HEK293T (cell line): ENCODE data around the gene ATP2B2.

Experiments used
- CTCF ChIA-PET: fragments of 350-600 bp; formaldehyde crosslinking; extraction: SDS; loops from one replicate; lab custom pipeline; 2021; ENCODE audit warnings: antibody characterized with exemption, inconsistent platforms; lab: Yijun Ruan, JAX
- POLR2A ChIA-PET: fragments of 350-600 bp; formaldehyde crosslinking; extraction: SDS; loops from one replicate; lab custom pipeline; 2020; ENCODE audit warnings: antibody characterized with exemption, inconsistent platforms; lab: Yijun Ruan, JAX
- DNase-seq: peaks from one replicate; pipeline ENCODE4 v3.0.0; 2012; ENCODE audit warnings: mixed read lengths; ENCODE audit errors: extremely low spot score
- ARNT ChIP-seq: fragments of 450-650 bp; IDR thresholded peaks from 2 replicates; pipeline ENCODE4 v1.6.1; 2017; ENCODE audit warnings: mild to moderate bottlenecking
- BHLHE40 ChIP-seq: fragments of 450-650 bp; IDR thresholded peaks from 2 replicates; pipeline ENCODE4 v1.6.1; 2016; ENCODE audit warnings: mild to moderate bottlenecking, moderate library complexity, borderline replicate concordance
- CTBP1 ChIP-seq: fragments of 450-650 bp; IDR thresholded peaks from 2 replicates; pipeline ENCODE4 v1.6.1; 2016; ENCODE audit warnings: borderline replicate concordance
- ELF4 ChIP-seq: fragments of 450-650 bp; IDR thresholded peaks from 2 replicates; pipeline ENCODE4 v1.6.1; 2017; ENCODE audit warnings: antibody characterized with exemption
- FOXA1 ChIP-seq: fragments of 450-650 bp; IDR thresholded peaks from 2 replicates; pipeline ENCODE4 v1.6.1; 2016; ENCODE audit warnings: mild to moderate bottlenecking
- FOXK2 ChIP-seq: fragments of 450-650 bp; IDR thresholded peaks from 2 replicates; pipeline ENCODE4 v1.6.1; 2016; ENCODE audit warnings: mild to moderate bottlenecking
- FOXM1 ChIP-seq: fragments of 450-650 bp; IDR thresholded peaks from 2 replicates; pipeline ENCODE4 v1.6.1; 2017; ENCODE audit warnings: mild to moderate bottlenecking, borderline replicate concordance
- HDGF ChIP-seq: fragments of 450-650 bp; IDR thresholded peaks from 2 replicates; pipeline ENCODE4 v1.6.1; 2017; ENCODE audit warnings: antibody characterized with exemption, borderline replicate concordance
- L3MBTL2 ChIP-seq: fragments of 450-650 bp; conservative IDR thresholded peaks from 2 replicates; pipeline ENCODE4 v1.6.1; 2016; ENCODE audit warnings: mild to moderate bottlenecking
- LEF1 ChIP-seq: fragments of 450-650 bp; IDR thresholded peaks from 2 replicates; pipeline ENCODE4 v1.6.1; 2017; ENCODE audit warnings: mild to moderate bottlenecking, borderline replicate concordance
- NFRKB ChIP-seq: fragments of 450-650 bp; IDR thresholded peaks from 2 replicates; pipeline ENCODE4 v1.6.1; 2016; ENCODE audit warnings: mild to moderate bottlenecking, moderate library complexity
- SP1 ChIP-seq: fragments of 450-650 bp; IDR thresholded peaks from 2 replicates; pipeline ENCODE4 v1.6.1; 2017
- SUZ12 ChIP-seq: fragments of 450-650 bp; IDR thresholded peaks from 2 replicates; pipeline ENCODE4 v1.6.1; 2016; ENCODE audit warnings: mild to moderate bottlenecking
- TARDBP ChIP-seq: fragments of 450-650 bp; IDR thresholded peaks from 2 replicates; pipeline ENCODE4 v1.6.1; 2016
- ZNF384 ChIP-seq: fragments of 450-650 bp; IDR thresholded peaks from 2 replicates; pipeline ENCODE4 v1.6.1; 2016
- TF ChIP-seq, protein P1 (sequence below): fragments of 450-650 bp; IDR thresholded peaks from 2 replicates; pipeline ENCODE4 v1.6.1; 2016

Gene ATP2B2

DNA sequence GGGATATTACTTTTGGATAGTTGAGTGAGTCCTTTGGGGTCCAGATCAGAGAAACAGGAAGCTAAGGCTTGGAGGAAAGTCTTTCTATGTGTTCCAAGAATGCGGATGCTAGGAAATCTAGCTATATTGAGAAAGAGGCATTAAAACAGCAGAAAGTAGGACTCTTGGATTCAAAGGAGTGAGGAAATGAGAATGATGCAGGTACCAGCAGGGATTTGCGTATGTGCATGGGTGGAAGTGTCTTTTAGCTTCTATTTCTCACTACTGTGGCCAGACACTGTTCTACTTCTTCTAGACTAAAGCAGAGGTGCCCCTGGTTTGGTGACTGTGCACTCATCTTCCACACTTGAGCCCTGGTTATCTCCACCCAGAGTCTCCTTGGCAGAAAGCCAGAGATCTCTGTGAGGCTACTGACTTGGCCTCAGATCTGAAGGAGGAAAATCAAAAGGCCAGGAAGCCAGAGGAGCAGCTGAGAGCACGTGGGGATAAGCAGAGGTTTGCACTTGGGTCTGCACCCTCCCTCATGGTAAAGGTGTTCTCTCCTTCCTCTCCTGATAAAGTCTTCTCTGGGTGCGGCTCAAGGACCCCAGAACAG, 44.3 kb downstream of the ATP2B2 start:
- CTCF ChIA-PET: no interaction called here
- no peak for DNase-seq
- TF ChIP-seq LEF1: no peak
- no peak for TF ChIP-seq HDGF
- TF ChIP-seq FOXK2: no peak
- no peak for TF ChIP-seq FOXA1
- TF ChIP-seq SUZ12: no peak
- no peak for TF ChIP-seq SP1
- no peak for TF ChIP-seq BHLHE40
- POLR2A ChIA-PET: no interaction called here

DNA sequence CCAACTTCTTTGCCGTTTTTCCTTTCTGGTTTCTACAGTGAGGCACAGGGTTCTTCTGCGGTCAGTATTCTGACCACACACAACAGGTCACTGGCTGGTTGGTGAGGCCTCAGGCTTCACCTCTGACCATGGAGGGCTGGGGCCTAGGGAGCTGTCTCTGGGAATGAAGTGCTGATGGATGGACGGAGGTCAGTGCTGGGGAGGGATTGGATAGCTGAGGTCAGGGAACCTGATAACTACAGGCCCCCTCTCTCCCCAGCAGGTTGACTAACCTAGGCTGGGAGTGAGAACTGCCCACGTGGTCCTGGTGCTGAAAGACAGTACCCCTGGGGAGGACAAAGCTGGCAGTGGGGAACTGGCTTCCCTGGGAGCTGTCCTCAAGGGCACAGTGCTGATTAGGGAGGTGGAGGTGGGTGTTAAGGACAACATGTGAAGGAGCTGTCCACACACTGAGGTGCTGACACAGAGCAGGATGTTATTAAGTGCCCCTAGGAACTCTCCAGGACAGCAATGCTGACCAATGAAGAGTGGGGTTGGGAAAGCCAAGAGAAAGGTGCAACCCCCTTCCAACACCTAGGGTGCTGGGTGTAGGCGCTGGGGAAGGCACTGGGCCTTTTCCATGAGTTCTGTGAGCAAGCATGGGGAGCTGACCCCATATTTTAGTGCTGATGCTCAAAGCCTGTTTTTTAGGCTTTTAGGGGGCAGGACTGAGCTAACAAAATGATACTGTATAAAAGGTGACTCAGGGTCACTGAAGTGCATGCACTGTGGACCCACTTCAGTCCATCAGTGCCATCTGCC, 45.2 kb downstream of the ATP2B2 start:
- DNase-seq: peak; percentile 77
- ChIA-PET CTCF (interaction anchor here (0.8 kb wide), 1 partner anchor 116 kb away, joined by 3 read pairs; no protein-coding TSS in a partner anchor), POLR2A (interaction anchor here (0.9 kb wide), 1 partner anchor 9 kb away, joined by 3 read pairs; no protein-coding TSS in a partner anchor)
- TF ChIP-seq SUZ12 (no peak), HDGF (no peak), FOXA1 (no peak), FOXM1 (no peak), ELF4 (no peak), ARNT (no peak), FOXK2 (no peak), CTBP1 (no peak), L3MBTL2 (no peak), ZNF384 (no peak), LEF1 (no peak), SP1 (no peak)
- TF ChIP-seq, protein P1, sequence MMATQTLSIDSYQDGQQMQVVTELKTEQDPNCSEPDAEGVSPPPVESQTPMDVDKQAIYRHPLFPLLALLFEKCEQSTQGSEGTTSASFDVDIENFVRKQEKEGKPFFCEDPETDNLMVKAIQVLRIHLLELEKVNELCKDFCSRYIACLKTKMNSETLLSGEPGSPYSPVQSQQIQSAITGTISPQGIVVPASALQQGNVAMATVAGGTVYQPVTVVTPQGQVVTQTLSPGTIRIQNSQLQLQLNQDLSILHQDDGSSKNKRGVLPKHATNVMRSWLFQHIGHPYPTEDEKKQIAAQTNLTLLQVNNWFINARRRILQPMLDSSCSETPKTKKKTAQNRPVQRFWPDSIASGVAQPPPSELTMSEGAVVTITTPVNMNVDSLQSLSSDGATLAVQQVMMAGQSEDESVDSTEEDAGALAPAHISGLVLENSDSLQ: no peak

DNA sequence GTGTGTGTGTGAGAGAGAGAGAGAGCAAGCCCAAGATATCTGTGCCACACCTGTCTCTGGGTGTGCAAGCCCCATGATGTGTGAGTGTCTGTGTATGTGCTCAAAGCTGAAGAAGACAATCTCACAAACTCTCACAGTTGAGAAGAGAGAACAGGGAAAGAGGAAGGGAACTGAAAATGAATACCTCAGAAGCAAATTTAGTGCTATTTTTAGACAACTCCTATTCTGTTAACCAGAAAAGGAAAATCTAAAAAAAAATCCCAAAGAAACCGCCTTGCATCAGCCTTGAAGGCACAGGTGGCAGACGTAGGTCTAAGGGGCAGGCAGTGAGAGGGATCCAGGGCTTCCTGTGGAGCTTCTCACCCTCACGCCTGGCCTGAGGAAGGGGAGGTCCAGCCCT, 47.8 kb downstream of the ATP2B2 start:
- ChIA-PET POLR2A (no interaction called here), CTCF (no interaction called here)
- no peak for DNase-seq
- TF ChIP-seq FOXA1: no peak

DNA sequence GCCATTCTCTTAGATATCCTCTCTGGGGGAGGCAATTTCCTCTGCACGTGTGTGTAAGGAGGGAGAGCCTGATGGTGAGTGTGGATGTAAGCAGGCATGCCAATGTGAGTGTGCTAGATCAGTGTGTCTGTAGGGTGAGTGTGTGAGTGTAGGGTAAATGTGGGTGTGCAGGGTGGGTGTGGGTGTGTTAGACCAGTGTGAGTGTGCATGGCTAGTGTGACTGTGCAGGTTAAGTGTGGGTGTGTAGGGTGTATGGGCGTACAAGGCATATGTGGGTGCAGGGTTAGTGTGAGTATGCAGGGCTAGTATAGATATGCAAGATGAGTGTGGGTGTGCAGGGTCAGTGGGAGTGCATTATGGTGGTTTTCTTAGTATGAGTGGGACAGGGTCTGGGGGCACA, 48.4 kb downstream of the ATP2B2 start:
- CTCF ChIA-PET: no interaction called here
- TF ChIP-seq ZNF384 (no peak), FOXK2 (no peak), CTBP1 (no peak), ARNT (no peak), FOXM1 (no peak), NFRKB (no peak), ELF4 (no peak), SUZ12 (no peak), L3MBTL2 (no peak), BHLHE40 (no peak), FOXA1 (no peak), LEF1 (no peak), SP1 (no peak)
- POLR2A ChIA-PET: no interaction called here
- DNase-seq: no peak

DNA sequence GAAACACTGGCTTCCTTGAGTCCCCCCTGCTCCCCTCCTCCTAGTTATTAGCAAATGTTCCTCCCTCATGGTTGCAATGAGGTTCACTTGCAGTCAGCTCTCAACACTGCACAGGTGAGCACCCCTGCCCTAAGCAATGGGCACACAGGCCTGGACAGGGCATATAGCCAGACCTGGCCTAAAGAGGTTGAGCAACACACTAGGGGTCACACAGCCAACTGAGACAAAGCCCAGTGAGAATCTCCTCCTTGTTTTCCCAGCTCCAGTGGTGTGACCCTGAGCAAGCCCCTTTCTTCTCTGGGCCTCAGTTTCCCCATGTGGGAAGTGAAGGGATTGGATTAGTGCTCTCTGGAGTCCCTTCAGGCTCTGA, 49.9 kb downstream of the ATP2B2 start:
- no peak for TF ChIP-seq LEF1
- TF ChIP-seq FOXK2: no peak
- TF ChIP-seq FOXA1: no peak
- no peak for TF ChIP-seq HDGF
- TF ChIP-seq NFRKB: no peak
- no peak for TF ChIP-seq FOXM1
- no peak for TF ChIP-seq L3MBTL2
- no peak for TF ChIP-seq SUZ12
- TF ChIP-seq, protein P1: no peak
- TF ChIP-seq ARNT: no peak
- no peak for TF ChIP-seq BHLHE40
- no peak for TF ChIP-seq SP1
- no peak for TF ChIP-seq CTBP1
- TF ChIP-seq ELF4: no peak
- no peak for TF ChIP-seq TARDBP
- no peak for TF ChIP-seq ZNF384
- ChIA-PET CTCF (no interaction called here), POLR2A (no interaction called here)
- DNase-seq: no peak

DNA sequence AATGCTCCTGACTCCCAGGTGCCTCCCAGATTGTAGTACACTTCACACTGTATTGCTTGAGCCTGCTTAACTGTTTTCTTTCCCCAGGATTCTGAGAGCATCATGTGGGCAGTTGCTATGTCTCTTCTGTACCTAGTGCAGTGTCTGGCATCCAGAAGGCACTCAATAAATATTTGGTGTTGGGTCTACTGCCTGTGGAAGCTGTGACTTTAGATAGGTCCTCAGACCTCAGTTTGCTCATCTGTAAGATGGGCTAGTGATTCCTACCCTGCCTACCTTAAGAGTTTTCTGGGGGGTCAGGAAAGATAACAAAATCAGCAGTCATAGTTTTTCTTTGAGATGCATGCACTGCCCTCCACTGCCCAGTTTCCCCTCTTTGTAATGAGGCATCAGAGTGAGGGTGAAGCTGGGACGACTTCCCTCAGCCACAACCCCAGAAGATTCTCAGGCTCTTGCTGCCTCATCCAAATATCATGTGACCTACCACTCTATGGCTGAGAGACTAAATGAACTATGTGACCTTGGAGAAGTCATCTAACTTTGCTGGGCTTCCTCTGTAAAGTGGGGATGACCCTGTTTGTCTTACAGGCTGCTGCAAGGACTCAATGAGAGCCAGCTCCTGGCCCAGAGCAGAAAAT, 50.4 kb downstream of the ATP2B2 start:
- TF ChIP-seq ARNT (no peak), ELF4 (no peak), TARDBP (no peak), L3MBTL2 (no peak), FOXA1 (no peak), CTBP1 (no peak), BHLHE40 (no peak), ZNF384 (no peak)
- CTCF ChIA-PET: no interaction called here
- DNase-seq: no peak
- POLR2A ChIA-PET: no interaction called here
